Activated naive CD4-positive, alpha-beta T cell treated with Interleukin-2 at 50 U/mL for 16 hours (primary cell): Measurements from ENCODE around the gene PNCK.

Experiments
- DNase-seq: peaks from one replicate; pipeline ENCODE4 v3.0.0-alpha.2; 2020

Gene PNCK

DNA sequence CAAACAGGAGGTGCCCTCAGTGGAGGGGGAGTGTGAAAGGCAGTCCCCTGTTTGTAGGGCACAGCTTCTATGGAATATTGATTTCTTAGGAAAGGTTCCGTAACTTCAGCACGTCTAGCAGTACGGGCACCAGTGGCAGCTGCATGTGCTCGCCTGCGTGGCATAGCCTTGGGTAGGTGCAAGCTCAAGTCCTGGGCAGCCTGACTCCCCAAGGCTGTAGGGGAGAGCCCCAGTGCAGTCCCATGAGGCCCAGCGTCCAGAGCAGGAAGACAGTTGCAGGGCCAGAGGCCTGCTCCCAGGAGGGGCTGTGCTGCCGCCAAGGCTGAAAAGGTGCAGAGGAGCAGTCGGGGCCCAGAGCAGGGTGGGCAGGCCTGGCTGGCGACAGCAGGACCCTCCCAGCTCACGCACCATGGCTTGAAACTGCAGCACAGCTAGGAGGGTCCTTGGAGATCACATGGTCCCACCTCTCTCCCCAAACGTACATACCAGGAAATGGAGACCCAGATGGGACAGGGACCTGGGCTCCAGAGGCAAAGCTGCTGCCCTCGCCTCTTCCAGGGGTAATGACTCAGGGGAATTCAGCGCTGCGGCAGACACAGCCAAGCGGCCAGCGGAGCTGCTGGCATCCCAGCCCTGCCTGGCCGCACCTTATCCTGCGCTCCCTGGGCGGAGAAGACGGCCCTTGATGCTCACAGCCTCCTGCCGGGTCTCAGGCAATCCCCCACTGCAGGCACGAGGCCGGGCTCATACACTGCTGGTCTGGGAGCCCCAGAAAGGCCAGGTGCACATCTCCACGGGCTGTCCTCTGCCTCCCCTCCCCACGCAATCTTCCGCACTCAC lies 32.7 kb downstream of the PNCK start:
- DNase-seq = no peak

DNA sequence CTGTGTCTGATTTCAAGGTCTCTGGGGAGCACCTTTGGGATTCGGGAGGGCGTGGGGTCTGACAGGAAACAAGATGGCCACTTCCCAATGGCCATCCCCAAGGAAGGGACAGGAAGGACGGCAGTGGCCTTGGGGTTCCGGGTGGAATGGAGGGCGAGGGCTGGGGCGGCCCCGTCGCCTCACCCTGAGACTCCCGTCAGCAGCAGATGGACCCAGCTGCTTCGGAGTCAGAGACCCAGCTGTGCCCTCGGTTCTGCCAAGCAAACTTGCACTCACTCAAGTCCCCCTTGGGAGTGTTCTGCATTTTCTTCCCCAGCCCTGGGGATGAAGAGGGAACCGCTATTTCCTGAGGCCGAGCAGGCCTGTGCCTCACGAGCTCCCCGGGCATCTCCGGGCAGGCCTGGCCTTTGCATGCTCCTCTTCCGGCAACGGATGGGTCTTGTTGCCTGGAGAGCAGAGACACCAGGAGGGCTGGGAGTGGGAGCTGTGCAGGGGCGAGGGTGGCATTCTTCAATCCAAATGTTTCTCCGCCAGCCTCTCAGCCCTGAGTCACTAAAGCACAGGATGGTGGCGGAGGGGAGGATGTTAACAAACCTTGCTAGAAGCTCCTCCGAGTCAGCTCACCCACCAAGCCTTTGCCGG lies 33.4 kb downstream of the PNCK start:
- no peak for DNase-seq

DNA sequence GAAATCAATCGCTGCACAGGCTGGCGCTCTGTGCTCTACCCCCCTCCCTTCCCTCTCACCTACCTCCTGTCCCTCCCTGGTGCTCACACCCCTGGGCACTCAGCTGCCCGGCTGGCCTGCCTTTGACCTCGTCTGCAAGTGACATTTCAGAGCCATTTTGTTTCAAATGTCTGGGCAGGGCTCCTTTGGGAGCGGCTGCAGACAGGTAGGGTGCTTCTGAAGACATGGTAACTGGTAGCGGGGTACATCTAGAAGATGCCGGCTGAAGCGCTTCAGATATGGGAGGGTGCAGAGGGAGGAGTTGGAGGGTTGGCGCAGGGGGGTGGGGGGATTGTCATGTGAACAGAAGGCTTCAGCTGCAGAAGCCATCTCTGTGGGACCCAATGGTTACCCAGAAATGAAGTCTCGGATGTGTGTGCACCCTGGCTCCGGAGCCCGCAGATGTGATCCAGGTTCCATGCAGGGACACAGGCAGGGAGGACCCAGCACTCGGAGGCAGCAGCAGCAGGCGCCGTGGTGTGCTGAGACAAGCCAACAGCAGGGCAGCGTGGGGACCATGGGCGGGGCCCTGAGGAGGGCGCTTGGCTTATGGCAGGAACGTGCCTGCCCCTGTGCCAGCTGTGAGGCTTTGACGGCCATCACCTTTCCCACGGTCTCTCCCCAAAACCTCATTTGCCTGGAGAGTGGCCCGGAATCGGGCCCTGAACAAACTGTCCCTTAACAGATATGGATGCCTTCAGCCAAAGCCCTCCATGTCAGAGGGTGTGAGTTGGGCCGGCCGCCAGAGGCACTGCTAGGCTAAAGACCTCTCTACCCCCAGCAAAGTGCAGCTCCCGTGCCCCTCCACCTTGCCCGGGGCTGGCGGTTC lies 34.2 kb downstream of the PNCK start:
- no peak for DNase-seq

DNA sequence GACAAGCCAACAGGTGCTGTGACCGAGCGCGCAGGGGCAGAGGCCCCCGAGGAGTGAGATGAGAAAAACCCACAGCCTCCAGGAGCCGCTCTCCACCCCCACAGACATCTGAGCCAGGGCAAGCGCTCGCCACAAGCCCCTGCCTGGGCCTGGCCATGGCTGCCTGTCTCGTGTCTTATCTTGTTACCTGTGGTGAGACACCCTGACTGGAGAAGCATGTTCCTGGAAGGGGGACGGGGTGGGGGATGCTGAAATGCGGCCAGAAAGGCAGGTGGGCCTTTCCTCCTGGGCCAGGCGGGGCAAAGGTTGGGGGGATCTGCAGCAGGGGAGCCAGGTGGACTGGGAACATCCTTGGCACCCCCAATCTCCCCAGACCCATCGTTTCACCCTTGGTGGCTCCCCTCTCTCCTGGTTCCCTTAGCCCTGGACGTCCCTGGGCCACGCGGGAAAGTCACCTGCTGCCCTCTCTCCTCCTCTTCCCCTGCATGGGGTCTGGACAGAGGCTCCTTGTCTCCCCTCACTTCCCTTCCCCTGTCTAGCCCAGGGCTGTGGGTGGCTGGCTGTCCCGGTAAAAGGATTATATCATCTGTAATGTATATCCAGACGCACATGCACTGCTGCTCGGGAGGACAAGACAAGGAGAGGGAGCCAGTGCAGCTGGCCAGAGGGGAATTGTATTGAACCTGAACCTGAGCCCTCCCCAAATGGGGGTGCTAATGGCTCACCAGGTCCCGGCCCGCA lies 35.0 kb downstream of the PNCK start:
- no peak for DNase-seq

DNA sequence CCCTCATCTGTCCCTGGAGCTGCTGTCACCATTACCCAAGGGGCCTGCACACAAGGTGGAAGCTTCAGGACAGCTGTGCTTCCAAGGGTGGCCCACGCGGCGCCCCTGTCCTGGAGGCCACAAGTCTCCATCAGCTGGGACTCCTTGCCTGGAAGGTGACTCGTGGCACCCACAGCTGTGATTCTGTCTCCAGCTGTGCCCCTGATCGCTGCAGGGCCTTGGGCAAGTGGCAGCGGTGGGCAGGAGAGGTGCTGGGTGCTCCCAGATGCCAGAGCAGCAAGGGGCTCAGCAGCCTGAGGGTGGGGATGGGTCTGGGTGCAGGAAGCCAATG lies 35.6 kb downstream of the PNCK start:
- no peak for DNase-seq

DNA sequence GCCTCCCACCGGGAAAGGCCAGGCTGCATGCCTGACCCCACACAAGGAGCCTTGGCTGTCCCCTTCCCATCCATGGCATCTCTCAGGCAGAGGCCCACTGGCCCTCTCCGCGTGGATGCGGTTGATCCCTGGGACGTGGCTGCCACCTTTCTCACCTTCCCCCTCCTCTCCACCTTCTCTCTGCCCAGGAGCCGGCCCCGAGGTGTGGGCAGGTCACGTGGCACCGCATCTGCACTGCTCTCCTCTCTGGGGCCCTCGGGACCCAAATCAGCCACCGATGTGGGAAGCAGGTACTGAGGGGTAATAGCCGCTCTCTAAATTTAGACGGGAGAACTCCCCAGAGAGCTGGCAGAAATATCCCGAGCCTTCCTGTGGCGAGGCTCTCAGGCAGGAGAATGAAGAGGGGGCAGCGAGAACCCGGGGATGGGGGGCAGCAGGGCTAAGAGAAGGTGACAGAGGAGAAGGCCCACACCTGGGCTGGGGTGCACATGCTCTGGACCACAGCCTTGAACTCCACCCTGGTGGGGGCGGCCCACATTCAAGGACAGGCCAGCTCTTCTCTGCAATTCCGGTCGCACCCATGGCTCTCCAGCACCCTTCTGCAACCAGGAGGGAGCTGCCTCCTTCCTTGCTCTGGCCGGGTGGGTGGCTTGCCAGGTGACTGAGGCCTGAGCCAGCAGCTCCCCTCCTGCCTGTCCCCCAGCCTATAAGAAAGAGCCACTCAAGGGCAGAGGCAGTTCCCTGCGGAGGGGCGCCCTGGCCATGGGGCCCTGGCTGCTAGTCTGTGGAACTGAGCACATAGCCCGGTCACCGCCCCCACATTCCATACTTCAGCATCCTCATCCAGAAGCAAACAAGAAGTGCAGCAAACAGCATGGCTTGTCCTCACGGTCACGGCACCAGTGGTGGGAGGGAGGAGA lies 36.2 kb downstream of the PNCK start:
- no peak for DNase-seq

DNA sequence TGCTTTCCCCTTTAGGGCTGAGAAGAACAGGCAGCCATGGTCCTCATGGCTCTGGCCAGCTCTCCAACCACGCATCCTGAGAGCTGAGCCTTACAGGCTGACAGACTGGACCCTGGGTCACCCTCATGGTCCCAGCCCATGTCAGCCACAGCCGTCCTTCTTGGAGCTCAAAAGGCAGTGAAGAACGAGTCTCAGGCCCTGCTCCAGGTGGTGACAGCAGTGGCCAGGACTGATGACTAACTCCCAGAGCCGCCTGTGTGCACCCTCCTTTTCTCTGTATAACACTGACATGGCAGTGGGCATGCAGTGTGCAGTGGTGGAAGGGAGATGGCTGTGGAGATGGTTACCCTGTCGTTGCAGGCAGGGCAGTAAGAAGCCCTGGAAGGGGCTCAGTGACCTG lies 36.9 kb downstream of the PNCK start:
- DNase-seq = no peak

DNA sequence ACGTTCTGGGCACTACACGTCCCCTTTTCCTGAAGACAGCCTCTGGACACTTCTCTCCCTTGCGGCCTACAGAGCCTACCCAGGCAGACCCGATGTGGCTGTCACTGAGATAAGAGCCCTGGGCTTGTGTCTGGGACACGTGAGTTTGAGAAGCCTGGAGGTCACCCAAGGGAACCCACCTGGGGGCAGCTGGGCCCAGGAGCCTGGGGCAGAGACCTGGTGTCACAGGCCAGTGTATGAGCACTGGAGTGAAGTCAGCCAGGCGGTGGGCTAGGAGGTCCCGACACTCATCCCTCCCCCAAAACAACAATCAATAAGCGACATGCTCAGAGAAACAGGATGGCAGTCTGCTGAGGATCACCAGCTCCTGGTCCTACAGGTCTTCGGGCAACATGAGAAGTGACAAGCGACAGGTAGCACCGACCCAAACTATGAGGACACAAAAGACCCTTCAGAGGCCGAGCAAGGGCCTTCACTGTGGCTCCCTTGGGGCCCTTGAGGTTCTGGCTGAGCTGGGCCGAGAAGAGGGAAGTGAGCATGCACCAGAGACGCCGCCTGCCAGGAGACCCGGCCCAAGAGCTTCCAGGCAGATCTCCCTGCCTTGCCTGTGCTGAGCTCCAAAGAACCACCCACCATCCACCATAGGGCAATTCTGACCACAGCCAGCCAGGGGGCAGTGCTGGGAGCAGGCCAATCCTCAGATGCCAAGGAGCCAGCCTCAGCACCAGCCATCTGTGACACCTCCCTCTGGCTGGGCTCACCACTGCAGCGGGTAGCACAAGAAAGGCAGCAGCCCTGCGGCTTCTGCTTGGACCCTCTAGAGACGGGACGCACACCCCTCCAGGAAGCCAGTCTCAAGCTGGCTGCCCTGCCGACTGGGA lies 37.6 kb downstream of the PNCK start:
- peak; percentile 16 for DNase-seq

DNA sequence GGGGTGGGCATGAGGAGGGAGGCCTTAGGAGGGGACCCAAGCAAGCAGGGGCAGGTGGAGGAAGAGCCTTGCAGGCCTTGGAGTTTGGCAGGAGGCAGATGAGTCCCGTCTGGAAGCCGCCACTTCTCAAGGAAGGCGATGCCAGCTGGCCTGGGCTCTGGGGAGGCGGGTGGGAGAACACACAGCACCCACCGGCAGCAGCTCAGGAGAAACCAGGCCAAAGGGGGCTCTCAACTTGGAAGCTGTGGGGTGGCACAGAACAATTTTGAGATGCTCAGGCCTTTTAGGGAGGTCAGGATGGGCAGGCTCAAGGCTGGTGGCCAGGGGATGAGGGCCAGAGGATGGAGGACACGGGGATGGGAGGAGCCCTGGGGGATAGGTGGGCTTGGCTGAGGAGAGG lies 38.2 kb downstream of the PNCK start:
- DNase-seq = no peak

DNA sequence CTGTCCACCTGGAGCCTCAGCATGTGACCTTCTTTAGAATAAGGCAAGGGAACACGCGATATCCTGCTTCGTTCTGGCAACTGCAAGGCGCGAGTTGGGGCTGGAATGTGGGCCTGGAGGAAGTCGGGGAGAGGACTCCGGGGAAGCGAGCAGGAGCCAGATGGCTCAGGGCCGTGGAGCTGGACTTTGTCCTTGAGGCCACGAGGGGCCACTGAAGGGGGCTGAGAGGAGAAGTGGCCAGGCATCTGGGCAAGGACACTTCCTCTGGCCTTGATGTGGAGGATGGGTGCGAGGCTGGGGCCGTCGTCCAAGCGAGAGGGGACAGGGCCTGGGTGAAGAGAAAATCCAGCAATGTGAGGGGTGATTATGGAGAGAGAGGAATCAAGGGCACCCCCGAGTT lies 38.8 kb downstream of the PNCK start:
- no peak for DNase-seq

DNA sequence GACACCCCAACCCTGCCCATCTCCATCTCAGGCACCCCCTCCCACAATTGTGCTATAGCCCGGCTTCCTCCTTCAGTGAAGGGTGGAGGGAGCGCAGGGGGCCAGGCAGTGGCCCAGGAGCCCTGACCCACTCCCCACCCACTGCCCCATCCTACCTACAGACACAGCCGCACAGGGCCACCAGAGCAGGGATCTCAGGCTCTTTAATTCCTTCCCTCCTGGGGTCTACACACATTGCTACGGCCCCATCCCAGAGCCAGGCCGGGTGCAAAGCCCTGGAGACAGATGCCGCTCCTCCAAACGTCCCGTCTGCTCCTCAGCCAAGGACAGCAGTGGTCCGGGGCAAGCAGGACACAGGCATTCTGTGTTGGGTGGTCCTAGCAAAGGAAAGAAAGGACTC lies 39.4 kb downstream of the PNCK start:
- no peak for DNase-seq

DNA sequence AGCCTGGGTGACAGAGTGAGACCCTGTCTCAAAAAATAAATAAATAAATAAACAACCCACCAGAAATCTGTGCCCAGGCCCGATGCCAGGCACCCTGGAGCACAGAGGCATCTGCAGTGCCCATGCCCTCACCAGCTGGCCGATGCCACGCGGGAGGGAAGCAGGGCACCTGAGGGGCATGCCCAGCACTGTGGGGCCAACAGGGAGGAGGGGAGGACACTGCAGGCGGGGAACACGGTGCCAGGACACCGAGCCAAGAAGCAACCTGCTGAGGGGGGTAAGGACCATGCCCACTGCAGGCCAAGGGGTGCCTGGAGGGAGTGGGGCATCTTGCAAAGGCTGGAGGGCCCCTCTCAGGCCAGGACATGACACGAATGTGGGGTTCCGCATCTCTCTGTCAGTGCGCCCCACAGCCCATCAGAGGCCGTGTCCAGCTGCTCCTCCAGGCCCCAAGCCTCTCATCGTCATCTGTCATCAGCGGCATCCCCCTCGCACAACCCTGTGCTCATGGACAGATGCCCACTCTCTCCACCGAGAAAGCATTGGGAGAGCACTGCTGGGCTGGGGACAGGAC lies 39.9 kb downstream of the PNCK start:
- no peak for DNase-seq

DNA sequence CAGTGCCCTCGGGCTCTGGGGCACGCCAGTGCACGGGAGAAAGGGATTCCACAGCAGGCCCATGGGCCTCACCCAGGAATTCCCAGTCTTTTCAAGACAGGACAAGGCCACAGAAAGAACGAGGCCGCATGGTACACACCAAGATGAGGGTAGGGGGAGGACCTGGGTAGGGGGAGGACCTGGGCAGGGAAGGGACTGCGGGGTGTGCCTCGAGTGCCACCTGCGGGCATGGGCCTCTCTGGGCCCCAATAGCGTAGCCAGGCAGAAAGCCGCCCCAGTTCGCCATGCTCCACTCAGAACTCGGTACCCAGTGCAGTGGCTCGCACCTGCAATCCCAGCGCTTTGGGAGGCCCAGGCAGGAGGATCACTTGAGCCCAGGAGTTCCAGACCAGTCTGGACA lies 40.6 kb downstream of the PNCK start:
- DNase-seq = no peak

DNA sequence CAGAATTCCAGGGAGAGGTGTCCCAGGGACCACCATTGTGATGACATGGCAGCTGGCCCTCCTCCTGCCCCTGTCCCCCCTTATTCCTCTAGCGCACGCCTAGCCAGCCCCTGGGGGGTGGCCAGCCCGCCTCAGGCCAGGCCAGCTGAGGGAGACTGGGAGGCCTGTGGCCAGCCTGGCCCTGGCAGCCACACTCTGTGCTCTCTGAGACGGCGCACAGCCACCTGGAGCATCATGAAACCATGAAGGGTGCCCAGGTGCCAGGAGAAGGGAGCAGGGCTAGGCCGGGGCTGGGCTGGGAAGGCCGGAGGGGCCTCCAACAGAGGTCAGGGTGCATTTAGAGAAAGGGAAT lies 41.0 kb downstream of the PNCK start:
- DNase-seq = no peak

DNA sequence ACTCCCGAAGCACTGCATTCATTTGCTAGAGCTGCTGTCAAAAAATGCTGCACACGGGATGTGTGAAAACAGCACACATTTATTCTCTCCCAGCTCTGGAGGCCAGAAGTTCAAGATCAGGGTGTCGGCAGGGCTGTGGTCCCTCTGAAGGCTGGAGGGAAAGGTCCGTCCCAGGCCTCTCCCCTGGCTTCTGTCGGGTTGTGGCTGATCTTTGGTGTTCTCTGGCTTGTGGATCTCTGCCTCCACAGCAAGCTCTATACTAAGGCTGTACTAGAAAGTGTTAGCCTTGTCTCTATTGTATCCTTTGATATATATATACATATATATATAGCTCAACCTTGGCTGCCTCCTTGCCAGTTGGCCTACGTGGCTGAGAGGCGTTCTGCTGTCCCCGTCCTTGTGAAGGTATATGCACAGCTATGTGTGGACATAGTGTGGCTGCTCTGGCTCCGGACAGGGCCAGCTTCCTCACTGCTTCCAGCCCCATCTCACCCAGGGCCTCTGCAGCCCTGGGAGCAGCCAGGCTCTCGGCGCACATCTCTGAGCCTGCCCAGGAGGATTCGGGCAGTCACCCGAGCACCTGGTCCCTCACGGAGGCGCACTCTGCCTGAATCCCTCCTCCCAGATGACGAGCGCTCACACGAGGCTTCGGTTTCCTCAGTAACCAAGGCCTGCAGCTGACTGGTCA lies 41.6 kb downstream of the PNCK start:
- DNase-seq = no peak

DNA sequence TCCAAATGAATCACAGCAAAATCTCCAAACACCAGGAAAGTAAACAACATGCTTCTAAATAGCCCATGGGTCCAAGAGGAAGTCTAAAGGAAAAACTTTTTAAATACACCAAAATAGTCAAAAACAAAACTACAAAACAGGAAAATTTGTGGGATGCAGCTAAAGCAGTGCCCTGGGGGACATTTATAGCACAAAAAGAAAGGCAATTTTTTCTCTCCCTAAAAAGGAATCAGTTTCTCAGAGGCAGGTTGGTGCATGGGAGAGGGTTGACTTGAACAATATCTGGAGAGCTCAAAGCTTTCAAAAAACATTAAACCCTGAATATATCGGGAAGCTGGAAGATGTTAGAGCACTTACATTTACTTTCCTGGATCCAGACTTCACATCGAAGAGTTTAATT lies 42.3 kb downstream of the PNCK start:
- DNase-seq = no peak

DNA sequence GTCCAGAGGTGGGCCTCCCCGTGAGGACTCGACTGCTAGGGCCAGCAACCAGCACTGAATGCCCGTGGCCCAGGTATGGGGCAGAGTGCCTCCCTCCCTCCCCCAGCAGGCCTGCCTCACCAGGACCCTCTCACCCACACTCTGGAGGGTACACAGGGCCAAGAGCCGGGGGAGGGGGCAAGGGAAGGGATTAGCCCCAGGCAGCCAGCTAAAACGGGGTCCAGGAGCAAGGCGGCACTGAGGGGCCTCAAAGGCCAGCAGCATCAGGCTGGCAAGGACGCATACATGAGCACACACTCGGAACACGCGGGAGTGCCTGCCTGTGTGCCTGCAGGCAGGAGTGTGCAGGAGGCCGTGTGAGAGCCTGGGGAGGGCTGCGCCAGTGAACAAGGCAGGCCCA lies 44.9 kb downstream of the PNCK start:
- no peak for DNase-seq

DNA sequence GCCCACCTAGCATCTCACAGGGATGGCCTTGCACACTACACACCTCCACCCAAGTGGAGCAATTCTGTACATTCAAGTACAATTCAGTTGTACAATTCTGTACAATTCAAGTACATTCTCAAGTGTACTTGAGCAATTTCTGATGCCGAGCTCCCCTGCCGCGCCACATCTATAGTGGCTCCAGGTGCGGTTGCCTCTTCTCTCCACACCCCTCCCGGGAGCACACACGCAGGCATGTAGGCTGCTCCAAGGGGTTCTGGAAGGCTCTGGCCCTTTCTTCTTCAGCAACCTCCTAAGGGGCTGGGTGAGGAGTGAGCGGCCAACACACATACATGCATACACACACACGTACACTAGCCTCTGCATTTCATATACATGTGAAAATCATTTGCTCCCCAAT lies 45.5 kb downstream of the PNCK start:
- no peak for DNase-seq

DNA sequence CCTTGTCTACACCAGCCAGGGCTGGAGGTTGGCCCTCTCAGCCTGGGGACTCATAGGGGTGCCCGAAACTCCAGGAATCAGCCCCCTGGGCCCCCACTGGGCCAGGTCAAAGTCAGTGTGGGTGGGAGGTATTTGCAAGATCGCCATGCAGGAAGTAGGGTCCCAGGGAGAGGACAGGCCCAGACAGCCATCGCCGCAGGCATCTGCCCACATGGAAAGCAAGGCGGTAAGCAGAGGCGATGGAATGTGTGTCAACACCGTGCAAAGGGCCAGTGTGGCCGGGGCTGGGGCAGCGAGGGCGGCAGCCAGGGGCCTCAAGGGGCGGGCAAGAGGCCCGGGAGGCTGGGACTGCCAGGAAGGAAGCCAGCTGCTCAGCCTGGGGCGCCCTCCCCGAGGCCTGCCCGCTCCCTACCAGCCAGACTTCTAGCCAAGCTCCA lies 45.9 kb downstream of the PNCK start:
- no peak for DNase-seq
